Measurements from ENCODE around the gene RUFY1.
"Not testable (repeated sequence)": the region's sequence is repeated elsewhere in the genome, so short reads cannot be mapped to it uniquely, and the experiment has no call there.

RUFY1 gene, protein sequence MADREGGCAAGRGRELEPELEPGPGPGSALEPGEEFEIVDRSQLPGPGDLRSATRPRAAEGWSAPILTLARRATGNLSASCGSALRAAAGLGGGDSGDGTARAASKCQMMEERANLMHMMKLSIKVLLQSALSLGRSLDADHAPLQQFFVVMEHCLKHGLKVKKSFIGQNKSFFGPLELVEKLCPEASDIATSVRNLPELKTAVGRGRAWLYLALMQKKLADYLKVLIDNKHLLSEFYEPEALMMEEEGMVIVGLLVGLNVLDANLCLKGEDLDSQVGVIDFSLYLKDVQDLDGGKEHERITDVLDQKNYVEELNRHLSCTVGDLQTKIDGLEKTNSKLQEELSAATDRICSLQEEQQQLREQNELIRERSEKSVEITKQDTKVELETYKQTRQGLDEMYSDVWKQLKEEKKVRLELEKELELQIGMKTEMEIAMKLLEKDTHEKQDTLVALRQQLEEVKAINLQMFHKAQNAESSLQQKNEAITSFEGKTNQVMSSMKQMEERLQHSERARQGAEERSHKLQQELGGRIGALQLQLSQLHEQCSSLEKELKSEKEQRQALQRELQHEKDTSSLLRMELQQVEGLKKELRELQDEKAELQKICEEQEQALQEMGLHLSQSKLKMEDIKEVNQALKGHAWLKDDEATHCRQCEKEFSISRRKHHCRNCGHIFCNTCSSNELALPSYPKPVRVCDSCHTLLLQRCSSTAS

DNA sequence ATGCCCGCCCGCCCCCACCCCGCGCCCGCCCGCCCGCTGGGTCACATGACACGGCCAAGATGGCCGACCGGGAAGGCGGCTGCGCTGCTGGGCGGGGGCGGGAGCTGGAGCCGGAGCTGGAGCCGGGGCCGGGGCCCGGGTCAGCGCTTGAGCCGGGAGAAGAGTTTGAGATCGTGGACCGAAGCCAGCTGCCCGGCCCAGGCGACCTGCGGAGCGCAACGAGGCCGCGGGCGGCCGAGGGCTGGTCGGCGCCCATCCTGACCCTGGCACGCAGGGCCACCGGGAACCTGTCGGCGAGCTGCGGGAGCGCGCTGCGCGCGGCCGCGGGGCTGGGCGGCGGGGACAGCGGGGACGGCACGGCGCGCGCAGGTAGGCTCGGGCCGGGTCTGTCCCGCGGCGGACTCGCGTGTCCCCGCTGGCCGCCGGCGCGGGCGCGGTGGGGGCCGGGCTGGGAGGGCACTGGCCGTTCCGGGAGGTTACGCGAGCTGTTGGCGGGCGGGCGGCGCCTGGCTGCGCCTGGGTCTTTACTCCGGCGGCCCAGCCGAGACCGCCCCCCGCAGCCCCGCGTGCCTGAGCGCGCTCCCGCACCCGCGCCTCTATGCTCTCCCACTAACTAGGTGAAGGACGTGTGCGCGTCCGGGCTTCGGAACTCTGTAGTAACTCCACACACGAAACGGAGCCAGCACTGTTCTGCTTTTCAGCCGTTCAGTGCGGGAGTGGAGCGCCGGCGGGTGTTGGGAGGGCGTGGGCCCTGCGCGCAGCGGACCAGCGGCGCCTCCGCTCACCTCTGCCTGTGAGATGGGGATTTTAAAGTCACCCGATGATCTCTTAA is at the start of gene RUFY1:
TSS of gene RUFY1 (plus strand) at position 44 of the 832 bp plus-strand sequence. CDS start at position 60, 16 bp downstream.
- DNase-seq (ENCODE audit: low read depth in 2 of 2), result peak; percentile 57 to 83

DNA sequence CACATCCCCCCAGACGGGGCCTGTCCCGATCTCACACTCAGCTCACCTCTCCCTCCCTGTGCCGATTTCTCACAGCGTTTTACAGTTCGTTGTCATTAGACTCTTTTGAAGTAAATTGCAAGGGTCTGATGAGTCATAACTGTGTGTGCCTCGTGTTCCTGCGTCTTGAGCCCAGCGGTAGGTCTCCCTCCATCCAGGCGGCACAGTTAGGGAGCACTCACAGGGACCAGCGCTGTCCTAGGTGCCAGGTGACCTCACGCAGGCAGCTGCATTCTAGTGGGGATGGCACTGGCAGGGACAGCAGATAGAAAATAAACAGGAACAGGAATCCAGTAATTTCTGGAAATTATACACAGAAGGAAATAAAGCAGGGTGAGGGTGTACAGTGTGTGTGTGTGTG is 48.4 kb upstream of the RUFY1 start:
- not testable (repeated sequence) for DNase-seq (ENCODE audit: low read depth in 2 of 2)

DNA sequence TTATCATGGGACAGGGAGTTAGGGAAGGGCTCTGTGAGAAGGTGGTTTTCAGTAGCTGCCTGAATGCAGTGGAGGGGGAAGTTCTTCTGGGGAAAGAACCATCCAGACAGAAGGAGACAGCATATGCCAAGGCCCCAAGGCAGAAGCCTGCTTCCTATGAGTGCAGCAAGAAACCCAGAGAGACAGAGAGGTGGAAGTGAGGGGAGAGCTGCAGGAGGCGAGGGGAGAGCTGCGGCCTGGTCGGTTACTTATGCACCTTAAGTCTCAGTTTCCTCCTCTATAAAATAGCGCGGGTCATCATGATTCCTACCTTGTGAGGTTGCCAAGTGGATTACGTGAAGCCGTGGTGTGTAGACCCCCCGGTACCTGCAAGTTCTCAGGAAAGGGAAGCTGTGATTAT is 47.9 kb upstream of the RUFY1 start:
- DNase-seq (ENCODE audit: low read depth in 2 of 2), result not testable (repeated sequence)

DNA sequence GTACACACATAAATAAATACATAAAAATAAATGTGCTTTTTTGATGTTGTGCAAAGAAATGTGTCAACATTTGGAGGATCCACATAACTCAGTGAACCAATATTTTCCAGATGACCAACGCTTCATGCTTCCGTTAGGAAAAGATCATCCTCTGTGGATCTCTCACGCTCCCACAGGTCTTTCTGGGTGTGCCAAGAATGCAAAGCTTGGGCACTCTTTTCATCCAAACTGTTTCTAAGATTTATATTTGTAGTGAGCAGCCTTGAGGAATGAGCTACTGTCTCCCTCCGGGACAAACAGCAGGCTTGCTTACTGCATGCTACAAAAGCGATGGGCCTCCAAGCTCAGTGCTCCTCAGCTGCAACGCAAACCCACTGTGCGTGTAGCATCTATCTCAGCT is 46.2 kb upstream of the RUFY1 start:
- no peak for DNase-seq (ENCODE audit: low read depth in 2 of 2)

DNA sequence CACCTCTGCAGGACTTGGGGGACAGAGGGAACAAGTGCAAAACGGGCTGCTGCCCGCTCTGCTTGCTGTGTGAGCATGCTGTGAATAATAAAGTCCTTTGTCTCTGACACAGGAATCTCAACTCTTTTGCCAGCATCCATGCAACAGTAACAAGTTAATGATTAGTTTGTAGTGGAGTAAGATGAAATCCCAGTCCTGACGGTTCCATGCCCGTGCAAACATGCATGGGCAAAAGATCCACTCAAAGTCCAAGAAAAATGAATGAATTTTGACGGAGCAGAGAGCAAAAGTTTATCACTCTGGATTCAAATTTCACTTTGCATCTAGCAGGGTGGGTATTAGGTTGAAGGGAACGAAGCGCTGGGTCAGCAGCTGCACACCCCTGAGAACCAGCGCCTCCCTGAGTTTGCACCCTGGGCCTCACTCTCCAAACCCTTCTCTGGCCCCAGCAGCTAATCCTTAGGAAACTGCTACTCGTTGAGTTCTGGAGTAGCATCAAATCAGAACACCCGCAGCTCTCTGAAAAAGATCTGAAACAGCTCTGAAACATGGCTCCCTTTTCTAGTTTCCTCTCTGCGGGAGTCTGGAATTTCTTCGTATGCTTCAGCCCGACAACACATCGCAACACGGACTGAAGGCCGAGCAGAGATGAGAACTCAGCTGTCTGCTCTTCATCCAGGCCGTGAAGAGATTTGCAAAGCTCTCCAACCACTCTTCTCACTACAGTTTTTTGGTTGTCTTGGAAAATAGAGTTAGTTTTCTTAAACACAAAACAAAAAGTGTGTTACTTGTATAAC is 45.6 kb upstream of the RUFY1 start:
- DNase-seq (ENCODE audit: low read depth in 2 of 2), result no peak

DNA sequence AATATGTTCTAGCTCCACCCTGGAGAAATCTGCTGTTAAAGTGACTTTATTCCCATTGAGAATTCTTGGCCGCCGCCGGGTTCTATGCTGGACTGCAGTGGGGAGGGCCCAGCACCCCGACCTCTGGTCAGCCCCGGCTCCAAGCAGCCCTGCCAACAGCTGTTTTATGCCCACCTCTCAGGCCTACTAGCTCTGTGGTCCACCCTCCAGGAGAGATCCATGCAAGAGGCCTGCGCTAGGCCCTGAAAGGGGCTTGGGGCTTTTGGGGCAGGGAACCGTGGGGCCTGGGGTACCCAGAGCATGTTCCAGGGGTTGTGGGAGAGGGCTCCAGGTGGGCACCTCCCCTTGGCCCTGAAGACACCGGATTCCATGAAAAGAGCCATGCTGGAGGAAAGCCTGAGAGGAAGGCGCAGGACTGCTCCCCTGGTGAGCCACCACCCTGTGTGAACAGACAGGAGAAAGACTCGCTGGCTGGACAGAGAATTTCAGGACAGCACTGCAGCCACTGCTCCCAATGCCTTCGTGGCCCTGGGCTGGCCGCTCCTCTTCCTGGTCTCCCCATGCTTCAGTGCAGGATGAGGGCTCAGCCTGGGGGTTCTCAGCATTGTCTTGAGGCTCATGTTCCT is 44.6 kb upstream of the RUFY1 start:
- no peak for DNase-seq (ENCODE audit: low read depth in 2 of 2)

DNA sequence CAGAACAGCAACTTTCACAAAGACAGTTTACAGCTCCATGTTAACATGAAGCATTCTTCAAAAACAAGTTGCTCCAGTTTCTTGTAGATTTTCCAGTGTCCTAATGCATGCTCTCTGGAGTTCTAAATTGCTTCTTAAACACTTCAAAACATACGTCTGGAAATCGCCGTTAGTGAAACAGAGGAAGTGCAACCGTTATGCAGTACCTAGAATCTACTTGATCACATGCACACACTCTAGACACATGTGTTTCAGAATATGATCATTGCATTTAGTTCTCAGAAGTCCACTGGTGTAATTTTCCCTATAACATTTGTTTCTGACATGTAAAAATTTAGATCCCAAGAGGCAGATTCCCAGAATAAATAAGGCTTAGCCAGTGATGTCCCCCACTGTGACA is 41.1 kb upstream of the RUFY1 start:
- DNase-seq (ENCODE audit: low read depth in 2 of 2), result no peak

DNA sequence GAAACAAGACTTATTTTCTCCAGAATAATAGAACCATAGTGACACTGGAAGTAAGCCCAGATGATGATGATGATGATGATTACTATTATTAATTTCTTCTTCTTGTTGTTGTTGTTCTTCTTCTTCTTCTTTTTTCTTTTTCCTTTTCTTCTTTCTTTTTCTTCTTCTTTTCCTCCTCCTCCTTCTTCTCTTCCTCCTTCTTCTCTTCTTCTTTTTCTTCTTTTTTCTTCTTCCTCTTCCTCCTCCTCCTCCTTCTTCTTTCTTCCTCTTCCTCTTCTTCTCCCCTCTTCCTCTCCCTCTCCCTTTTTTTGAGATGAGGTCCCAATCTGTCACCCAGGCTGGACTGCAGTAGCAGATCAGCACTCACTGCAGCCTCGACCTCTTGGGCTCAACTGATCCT is 40.5 kb upstream of the RUFY1 start:
- DNase-seq (ENCODE audit: low read depth in 2 of 2), result no peak

DNA sequence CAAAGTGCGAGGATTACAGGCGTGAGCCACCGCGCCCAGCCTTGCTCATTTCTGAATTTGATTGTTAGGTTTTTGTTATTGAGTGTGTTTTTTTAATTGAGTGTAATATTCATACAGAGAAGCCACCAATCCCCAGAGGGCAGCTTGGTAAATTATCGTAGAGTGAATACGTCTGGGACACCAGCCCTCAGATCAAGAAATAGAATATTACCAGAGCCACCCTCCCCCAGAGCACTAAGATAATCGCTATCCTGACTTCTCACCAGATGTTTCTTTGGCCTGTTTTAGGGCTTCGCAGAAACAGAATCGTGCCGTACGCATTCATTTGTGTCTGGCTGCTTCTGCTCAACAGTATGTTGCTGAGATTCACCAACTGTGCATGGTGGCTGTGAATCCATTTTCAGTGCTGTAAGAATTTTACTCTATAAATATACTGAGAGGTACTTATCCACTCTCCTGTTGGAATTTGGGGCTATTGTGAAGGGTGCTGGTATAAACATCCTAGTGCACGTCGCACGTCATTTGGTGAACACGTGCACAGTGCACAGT is 37.8 kb upstream of the RUFY1 start:
- DNase-seq (ENCODE audit: low read depth in 2 of 2), result no peak

DNA sequence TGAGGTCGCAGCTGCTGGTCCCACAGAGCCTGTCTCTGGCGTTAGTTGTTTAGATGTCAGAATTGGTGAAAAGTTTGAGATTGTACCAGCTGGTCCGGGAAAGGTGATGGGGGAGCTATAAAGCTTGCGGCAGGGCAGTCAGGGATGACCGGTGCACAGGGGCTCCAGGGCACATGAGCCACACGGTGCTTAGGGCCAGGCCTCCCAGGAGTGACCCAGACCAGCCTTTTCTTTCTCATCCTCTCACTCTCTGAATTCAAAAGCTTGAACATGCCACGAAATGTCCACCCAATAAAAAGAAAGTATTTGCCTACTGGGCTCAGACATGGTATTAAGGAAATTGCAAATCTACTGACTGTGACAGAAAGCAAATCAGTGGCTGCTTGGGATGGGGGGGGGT is 34.9 kb upstream of the RUFY1 start:
- DNase-seq (ENCODE audit: low read depth in 2 of 2), result not testable (repeated sequence)

DNA sequence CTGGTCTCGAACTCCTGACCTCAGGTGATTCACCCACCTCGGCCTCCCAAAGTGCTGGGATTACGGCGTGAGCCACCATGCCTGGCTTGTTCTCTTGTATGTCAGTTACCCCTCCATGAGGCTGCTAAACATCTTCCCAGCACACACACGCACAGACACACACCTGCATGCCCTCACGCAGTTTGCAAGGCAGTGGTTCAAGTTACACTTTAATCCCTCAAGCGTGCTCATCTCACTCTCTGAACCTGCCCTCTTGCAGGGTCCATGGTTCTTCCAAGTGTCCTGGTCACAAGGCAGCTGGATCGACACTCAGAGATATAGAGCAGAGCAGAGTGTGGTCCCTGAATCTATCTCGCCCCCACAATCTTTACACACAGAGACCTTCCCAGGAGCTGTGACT is 34.1 kb upstream of the RUFY1 start:
- no peak for DNase-seq (ENCODE audit: low read depth in 2 of 2)

DNA sequence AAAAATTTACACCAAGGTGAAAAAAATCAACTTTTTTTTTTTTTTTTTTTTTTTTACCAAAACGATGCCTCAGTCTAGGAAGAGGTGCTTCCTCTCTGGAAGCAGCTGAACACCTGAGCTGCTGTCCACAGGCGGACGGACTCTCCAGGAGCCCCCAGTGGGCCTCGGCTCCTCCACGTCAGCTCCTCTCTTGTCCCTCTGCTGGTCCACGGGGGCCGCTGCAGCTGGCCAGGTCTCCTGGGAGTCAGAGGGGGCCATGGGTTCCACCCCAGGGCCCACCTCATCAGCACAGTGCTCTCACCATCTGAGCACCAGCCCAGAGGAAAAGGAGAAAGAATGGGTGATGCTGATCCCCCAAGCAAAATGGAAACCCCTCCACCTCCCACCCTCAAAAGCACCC is 32.6 kb upstream of the RUFY1 start:
- DNase-seq (ENCODE audit: low read depth in 2 of 2), result not testable (repeated sequence)

DNA sequence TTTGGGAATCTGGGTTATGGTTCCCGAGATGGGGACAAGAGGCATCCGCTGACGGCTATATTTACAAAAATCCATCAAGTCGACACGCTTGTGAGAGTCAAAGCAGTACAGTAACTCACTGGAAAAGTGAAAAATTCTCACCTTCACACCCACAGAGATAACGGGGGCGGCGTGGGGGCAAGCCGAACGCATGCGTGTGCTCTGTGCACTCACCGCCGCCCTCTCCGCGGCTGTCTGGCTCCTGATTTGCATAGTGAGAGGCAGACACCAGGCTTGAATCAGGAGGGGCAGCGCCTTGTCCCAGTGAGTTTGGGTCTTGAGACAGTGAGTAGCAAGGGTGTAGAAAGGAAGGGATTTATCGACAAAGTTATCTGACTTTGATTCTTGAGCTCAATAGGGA is 32.0 kb upstream of the RUFY1 start:
- not testable (repeated sequence) for DNase-seq (ENCODE audit: low read depth in 2 of 2)

DNA sequence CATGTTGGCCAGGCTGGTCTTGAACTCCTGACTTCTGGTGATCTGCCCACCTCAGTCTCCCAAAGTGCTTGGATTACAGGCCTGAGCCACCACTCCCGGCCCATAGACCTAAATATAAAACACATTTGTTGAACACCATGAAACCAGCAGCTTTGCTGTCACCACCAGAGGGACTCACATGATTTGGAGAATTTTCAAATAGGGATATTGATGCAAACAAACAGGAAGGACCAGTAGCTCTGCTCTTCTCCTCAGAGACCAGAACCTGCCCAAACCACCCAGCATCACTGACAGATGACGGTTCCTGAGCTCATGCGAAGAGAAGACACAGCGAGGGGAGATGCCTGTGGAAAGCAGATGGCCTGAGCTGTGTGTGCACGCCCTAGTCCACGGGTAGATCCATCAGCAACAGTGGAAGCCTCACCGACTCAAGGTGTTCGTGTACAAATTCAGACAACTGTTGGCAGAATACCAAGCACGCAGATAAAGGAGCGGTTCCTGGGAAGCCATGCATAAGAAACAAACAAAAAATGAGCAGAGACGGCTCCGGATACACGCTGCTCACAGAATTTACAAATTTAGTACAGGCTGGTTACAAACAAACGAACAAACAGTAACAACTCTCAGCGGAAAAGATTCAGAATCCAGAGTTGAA is 30.8 kb upstream of the RUFY1 start:
- DNase-seq (ENCODE audit: low read depth in 2 of 2), result not testable (repeated sequence)

DNA sequence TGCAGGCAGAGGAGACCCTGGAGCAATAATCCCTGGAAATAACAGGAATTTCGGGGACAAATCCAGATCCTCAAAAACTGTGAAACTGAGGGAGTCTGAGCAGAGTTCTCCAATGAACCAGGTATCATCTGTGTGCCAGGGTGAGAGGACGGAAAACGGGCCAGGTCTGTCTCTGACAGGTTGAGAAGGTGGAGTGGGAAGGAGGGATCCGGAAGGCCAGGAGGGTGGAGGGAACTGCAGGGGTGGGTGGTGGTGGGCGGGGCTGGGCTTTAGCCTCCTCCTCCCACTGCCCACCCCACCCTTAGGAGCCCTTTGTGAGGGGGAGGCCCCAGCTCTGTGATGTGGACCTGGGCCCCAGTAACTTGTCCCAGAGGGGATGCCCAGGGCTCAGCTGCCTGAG is 28.2 kb upstream of the RUFY1 start:
- not testable (repeated sequence) for DNase-seq (ENCODE audit: low read depth in 2 of 2)

DNA sequence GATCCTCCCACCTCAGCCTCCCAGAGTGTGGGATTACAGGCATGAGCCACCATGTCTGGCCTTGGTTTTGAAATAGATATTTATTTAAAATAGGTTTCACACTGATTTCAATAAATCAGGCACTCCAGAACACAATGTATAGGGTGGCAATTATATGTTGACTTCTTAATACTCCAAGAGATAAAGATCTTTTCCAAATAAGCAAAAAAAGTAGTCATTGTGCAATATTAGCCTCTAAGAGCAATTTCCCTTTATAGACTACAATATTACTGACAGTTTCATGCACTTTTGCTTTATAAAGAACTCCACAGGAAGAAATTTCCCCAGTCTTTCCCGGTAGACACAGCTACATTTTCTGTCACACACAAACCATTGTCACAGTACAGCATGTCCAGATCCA is 23.4 kb upstream of the RUFY1 start:
- no peak for DNase-seq (ENCODE audit: low read depth in 2 of 2)

DNA sequence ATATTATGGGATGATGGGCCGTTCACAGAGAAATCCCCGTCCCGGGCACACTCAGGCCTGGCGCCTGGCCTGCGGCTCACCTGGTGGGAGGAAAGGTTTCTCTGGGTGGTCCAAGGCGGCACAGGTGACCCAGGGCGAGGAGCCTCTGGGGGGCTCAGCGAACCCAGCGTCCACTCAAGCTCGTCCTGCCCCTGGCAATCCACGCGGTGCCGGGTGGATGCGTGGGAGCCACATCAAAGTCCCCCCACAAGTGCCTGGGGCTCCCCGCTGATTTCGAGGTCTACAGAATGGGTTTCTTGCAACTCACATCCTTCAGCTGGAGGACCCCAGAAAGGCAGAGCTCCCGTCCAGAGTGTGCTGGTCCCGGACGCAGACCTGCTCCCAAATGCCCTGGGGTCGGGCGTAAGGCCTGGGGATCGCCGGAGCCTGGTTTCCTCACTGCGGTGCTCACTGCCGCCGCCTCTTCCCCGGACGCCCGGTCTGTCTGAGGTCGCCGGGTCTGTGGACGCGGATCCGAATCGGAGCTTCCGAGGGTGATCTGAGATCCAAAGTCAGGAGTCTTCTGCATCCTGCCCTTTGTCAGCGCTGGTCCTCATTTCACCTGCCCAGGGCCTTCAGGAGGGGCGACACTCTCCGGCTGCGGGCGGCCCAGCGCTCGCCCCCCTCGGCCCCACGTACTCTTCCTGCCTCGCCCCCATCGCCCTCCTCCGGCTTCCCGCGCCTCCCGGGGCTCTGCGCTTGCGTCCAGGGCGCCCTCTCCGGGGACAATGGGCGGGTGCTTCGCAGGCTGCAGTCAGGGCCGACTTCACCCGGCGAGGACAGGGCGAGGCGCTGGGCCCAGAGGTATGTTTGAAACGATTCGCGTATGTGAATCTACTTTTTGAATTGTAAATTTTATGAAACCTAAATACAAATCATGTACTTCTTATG is 20.0 kb upstream of the RUFY1 start:
- DNase-seq (ENCODE audit: low read depth in 2 of 2), result peak; percentile 41 to 68

DNA sequence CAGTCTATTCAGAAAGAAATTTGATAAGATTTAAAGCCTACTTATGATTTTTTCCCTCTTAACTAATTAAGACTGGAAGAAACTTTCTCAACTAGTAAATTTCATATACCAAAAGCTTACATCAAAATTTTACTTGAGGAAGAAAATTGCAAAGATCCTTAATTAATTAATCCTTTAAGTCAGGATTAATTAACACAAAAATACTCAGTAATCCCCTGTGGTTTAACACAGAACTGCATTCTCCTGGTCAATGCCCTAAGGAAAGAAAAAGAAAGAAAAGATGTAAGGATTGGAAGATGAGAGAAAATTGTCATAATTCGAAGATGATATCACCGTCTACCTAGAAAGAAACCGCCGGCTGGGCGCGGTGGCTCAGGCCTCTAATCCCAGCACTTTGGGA is 17.3 kb upstream of the RUFY1 start:
- no peak for DNase-seq (ENCODE audit: low read depth in 2 of 2)

DNA sequence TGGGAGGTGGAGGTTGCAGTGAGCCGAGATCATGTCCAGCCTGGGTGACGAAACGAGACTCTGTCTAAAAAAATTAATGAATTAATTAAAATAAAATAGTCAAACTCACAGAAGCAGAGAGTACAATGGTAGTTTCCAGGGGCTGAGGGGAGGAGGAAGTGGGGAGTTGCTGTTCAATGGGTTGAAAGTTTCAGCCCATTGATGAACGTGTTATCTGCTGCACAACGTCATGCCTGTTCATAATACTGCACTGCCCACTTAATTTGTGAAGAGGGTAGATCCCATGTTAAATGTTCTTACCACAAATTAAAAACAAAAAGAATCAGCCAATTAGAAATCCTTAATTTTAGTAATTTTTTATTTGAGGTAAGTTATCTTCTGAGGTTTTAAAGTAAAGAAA is 16.4 kb upstream of the RUFY1 start:
- no peak for DNase-seq (ENCODE audit: low read depth in 2 of 2)
